Right lobe of liver (tissue), 5 donors: ENCODE data around the gene RPRD1A. TPM values are rescaled to one million over a fixed set of nuclear protein-coding genes. Genes with fewer than 3 reads are reported as not detected.

Experiments used
- total RNA-seq, 6 experiments: library from RNA; depleted of rRNA in 2 of 6; stranded (reverse); fragments of >200 nt in 2 of 6; fragmentation: NEBNext Ultra II Directional in 3 of 6; extraction: Animal tissue kit (Norgen Biotek cat#: 25700) in 3 of 6; gene quantifications; one replicate each; pipeline versions ENCODE4 v1.1.0 to v1.2.4, GENCODE V29; 2016 to 2023
- donor health status: DM: no; HTN: no; CAD: no.
- donor health status: DM: no; HTN: no; CAD: no.
- donor health status: DM: no; HTN: yes; CAD: no.
- donor health status: DM: no; HTN: yes; CAD: no.

RPRD1A gene
- total RNA-seq, 6 experiments from 2014 or later: 14.4 to 28.6 (median 20.9) TPM

Other genes with a start within 250 kb of the RPRD1A start
- gene SLC39A6, start 61.8 kb upstream of the RPRD1A start, total RNA-seq: 10 to 100 TPM in 2 of 6 experiments, 1 to 10 TPM in 4; 6.5 to 13.2 (median 8.7) TPM
- 10 to 100 TPM; 26.9 to 58.7 (median 50.3) TPM for gene ELP2, start 62.3 kb upstream of the RPRD1A start, total RNA-seq
- gene MOCOS, start 119.9 kb upstream of the RPRD1A start, total RNA-seq: 10 to 100 TPM; 12.2 to 35.2 (median 25.2) TPM
- gene FHOD3, start 230.2 kb upstream of the RPRD1A start, total RNA-seq: 1 to 10 TPM in 1 of 6 experiments, under 1 TPM in 5; 0.44 to 1.2 (median 0.62) TPM